Karpas-422 (cell line): ENCODE measurements around the gene PGAP6. TPM values are rescaled to one million over a fixed set of nuclear protein-coding genes. Genes with fewer than 3 reads are reported as not detected.

ENCODE experiments used
- DNase-seq: peaks from one replicate; pipeline ENCODE4 v3.0.0-alpha.2; 2015
- H2AFZ ChIP-seq: fragments of 200-600 bp; sonication (generic); 2 replicates; pipeline ENCODE4 v1.6.1; 2014; ENCODE audit warnings: antibody characterized with exemption, low read length, mixed read lengths
- H3K27ac ChIP-seq: fragments of 200-600 bp; sonication (generic); 2 replicates; pipeline ENCODE4 v1.5.1; 2014; ENCODE audit warnings: mild to moderate bottlenecking, low read length, moderate library complexity
- H3K27me3 ChIP-seq: fragments of 200-600 bp; sonication (generic); 2 replicates; pipeline ENCODE4 v1.6.1; 2014; ENCODE audit warnings: low read length, mixed read lengths
- H3K36me3 ChIP-seq: fragments of 200-600 bp; sonication (generic); 2 replicates; pipeline ENCODE4 v1.6.1; 2014; ENCODE audit warnings: low read length, mixed read lengths; ENCODE audit not compliant: insufficient read depth
- H3K4me1 ChIP-seq: fragments of 200-600 bp; sonication (generic); 2 replicates; pipeline ENCODE4 v1.6.1; 2014; ENCODE audit warnings: mild to moderate bottlenecking, low read length, mixed read lengths
- H3K4me2 ChIP-seq: fragments of 200-600 bp; sonication (generic); 2 replicates; pipeline ENCODE4 v1.6.1; 2014; ENCODE audit warnings: low read length, low read depth, mild to moderate bottlenecking; ENCODE audit not compliant: poor library complexity, severe bottlenecking
- H3K4me3 ChIP-seq: fragments of 200-600 bp; sonication (generic); 2 replicates; pipeline ENCODE4 v1.5.1; 2014; ENCODE audit warnings: mild to moderate bottlenecking, antibody characterized with exemption, low read length, mixed read lengths
- H3K79me2 ChIP-seq: fragments of 200-600 bp; sonication (generic); 2 replicates; pipeline ENCODE4 v1.6.1; 2014; ENCODE audit warnings: mild to moderate bottlenecking, low read length, mixed read lengths
- H3K9ac ChIP-seq: fragments of 200-600 bp; sonication (generic); 2 replicates; pipeline ENCODE4 v1.6.0; 2014; ENCODE audit warnings: low read length
- H3K9me2 ChIP-seq: fragments of 200-600 bp; sonication (generic), shearing (Covaris generic); replicated peaks from 2 replicates; pipeline ENCODE4 v1.6.0; 2014; ENCODE audit warnings: mild to moderate bottlenecking, low read length, moderate library complexity; ENCODE audit not compliant: insufficient read depth
- H3K9me3 ChIP-seq: fragments of 300-700, 200-600 bp; sonication (generic); 2 replicates; pipeline ENCODE4 v1.6.1; 2014; ENCODE audit warnings: low read length, mixed read lengths
- H4K20me1 ChIP-seq: fragments of 200-600 bp; sonication (generic); 2 replicates; pipeline ENCODE4 v1.6.1; 2014; ENCODE audit warnings: mild to moderate bottlenecking, antibody characterized with exemption, low read length, low read depth; ENCODE audit not compliant: insufficient read depth
- total RNA-seq: library from RNA; depleted of rRNA; stranded (reverse); fragments of >200 nt; shearing (Covaris generic); gene quantifications from 2 replicates; pipeline ENCODE4 v1.2.3, GENCODE V29; 2014; ENCODE audit warnings: low replicate concordance; rRNA removed

PGAP6 gene, protein sequence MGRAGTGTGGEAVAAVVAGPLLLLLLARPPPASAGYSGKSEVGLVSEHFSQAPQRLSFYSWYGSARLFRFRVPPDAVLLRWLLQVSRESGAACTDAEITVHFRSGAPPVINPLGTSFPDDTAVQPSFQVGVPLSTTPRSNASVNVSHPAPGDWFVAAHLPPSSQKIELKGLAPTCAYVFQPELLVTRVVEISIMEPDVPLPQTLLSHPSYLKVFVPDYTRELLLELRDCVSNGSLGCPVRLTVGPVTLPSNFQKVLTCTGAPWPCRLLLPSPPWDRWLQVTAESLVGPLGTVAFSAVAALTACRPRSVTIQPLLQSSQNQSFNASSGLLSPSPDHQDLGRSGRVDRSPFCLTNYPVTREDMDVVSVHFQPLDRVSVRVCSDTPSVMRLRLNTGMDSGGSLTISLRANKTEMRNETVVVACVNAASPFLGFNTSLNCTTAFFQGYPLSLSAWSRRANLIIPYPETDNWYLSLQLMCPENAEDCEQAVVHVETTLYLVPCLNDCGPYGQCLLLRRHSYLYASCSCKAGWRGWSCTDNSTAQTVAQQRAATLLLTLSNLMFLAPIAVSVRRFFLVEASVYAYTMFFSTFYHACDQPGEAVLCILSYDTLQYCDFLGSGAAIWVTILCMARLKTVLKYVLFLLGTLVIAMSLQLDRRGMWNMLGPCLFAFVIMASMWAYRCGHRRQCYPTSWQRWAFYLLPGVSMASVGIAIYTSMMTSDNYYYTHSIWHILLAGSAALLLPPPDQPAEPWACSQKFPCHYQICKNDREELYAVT
- 50.0 and 58.1 TPM in 2 replicates for total RNA-seq

- Histone ChIP-seq H3K27me3 (no peaks in the 10 kb centered on the region), H3K4me3 (peak within 1 kb of the TSS; percentile 99), H3K9me2 (no peaks in the 10 kb centered on the region), H3K36me3 (no peaks in the 10 kb centered on the region), H3K9me3 (no peaks in the 10 kb centered on the region), H3K9ac (peak within 1 kb of the TSS; percentile 93), H3K79me2 (peaks cover 13% of the 10 kb centered on the region), H3K4me1 (peaks cover 26% of the 10 kb centered on the region), H4K20me1 (no peaks in the 10 kb centered on the region; the same call in 1 of the 2 replicates), H2AFZ (peak within 1 kb of the TSS; percentile 98), H3K4me2 (peak within 1 kb of the TSS; percentile 99), H3K27ac (no peak within 1 kb of the TSS; the same call in 1 of the 2 replicates)
- DNase-seq = peak; percentile 92
These were observed at the start of gene PGAP6 for GRCh38 chr16:381789-382717. PGAP6 (minus strand) TSS chr16:381978; CDS start chr16:381821, 157 bp downstream.

GRCh38 chr16:430904-431303 lies 49.1 kb upstream of the PGAP6 start:
- Histone ChIP-seq H3K36me3 (no peaks in the 10 kb centered on the region), H3K27ac (no peak overlapping the region), H4K20me1 (peaks cover 16% of the 10 kb centered on the region; the same call in 1 of the 2 replicates), H2AFZ (no peak overlapping the region), H3K27me3 (no peaks in the 10 kb centered on the region), H3K4me3 (no peak overlapping the region), H3K4me2 (no peak overlapping the region), H3K9ac (no peak overlapping the region), H3K9me2 (no peaks in the 10 kb centered on the region), H3K4me1 (peaks cover 14% of the 10 kb centered on the region), H3K9me3 (no peaks in the 10 kb centered on the region), H3K79me2 (peaks cover 10% of the 10 kb centered on the region)
- no peak for DNase-seq

- H3K36me3 ChIP-seq = no peaks in the 10 kb centered on the region
- no peaks in the 10 kb centered on the region for H3K27me3 ChIP-seq
- peaks cover 30% of the 10 kb centered on the region for H3K4me1 ChIP-seq
- no peaks in the 10 kb centered on the region for H3K9me2 ChIP-seq
- peaks cover 16% of the 10 kb centered on the region; the same call in 1 of the 2 replicates for H4K20me1 ChIP-seq
- peak overlapping the region; percentile 81 for H3K4me3 ChIP-seq
- DNase-seq = no peak
- peak overlapping the region; percentile 70 for H3K4me2 ChIP-seq
- H3K9me3 ChIP-seq = no peaks in the 10 kb centered on the region
- H3K9ac ChIP-seq = peak overlapping the region; percentile 71
- H3K79me2 ChIP-seq = peaks cover 10% of the 10 kb centered on the region
- H2AFZ ChIP-seq = no peak overlapping the region
- no peak overlapping the region for H3K27ac ChIP-seq
These were observed 45.5 kb upstream of the PGAP6 start for GRCh38 chr16:427250-427649.

DNA sequence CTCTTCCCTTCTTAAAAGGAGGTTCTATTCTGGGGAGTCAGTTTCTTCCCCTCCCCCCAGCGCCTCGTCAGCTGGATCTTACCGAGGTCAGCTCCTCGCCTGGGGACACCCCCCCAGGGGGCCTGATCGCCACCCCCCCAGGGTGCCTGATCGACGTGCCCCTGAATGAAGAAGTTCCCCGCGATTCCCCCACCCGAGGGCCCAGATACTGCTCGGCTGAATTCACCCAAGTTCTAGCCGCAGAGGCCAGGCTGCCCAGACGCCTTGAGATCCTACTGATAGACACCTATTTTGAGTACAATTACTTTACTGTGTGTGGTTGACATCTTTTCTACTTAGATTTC lies 45.1 kb upstream of the PGAP6 start:
- peak overlapping the region; percentile 81 for H3K4me3 ChIP-seq
- no peaks in the 10 kb centered on the region for H3K9me3 ChIP-seq
- H3K4me1 ChIP-seq = peaks cover 30% of the 10 kb centered on the region
- H4K20me1 ChIP-seq = peaks cover 16% of the 10 kb centered on the region; the same call in 1 of the 2 replicates
- peak overlapping the region; percentile 71 for H3K9ac ChIP-seq
- no peak overlapping the region for H2AFZ ChIP-seq
- peaks cover 10% of the 10 kb centered on the region for H3K79me2 ChIP-seq
- no peaks in the 10 kb centered on the region for H3K36me3 ChIP-seq
- no peaks in the 10 kb centered on the region for H3K9me2 ChIP-seq
- no peak for DNase-seq
- H3K27ac ChIP-seq = no peak overlapping the region
- peak overlapping the region; percentile 70 for H3K4me2 ChIP-seq
- H3K27me3 ChIP-seq = no peaks in the 10 kb centered on the region

GRCh38 chr16:426115-426905 lies 44.5 kb upstream of the PGAP6 start:
- peak; percentile 50 for DNase-seq
- Histone ChIP-seq H3K36me3 (no peaks in the 10 kb centered on the region), H3K4me1 (peaks cover 30% of the 10 kb centered on the region), H3K27me3 (no peaks in the 10 kb centered on the region), H3K9ac (peak overlapping the region; percentile 71), H3K9me3 (no peaks in the 10 kb centered on the region), H3K79me2 (peaks cover 10% of the 10 kb centered on the region), H3K27ac (no peak overlapping the region), H3K4me2 (peak overlapping the region; percentile 70), H2AFZ (no peak overlapping the region), H3K9me2 (no peaks in the 10 kb centered on the region), H4K20me1 (peaks cover 16% of the 10 kb centered on the region; the same call in 1 of the 2 replicates), H3K4me3 (peak overlapping the region; percentile 81)

DNA sequence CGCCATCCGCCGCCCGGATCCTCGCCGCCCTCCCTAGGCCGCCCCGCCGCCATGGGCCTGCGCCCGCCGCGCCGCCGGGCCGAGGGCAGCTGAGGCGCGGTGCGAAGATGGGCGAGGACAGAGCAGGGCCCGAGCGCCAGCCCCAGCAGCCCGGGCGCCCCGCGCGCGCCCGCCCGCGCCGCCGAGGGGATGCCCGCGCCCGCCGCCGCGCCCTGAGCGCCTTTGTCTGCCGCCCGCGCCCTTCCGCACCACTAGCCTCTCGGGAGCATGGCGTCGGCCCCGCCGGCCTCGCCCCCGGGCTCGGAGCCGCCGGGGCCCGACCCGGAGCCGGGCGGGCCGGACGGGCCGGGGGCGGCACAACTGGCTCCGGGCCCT lies 43.9 kb upstream of the PGAP6 start:
- Histone ChIP-seq H3K9me3 (no peaks in the 10 kb centered on the region), H4K20me1 (peaks cover 16% of the 10 kb centered on the region; the same call in 1 of the 2 replicates), H3K27me3 (no peaks in the 10 kb centered on the region), H3K27ac (no peak overlapping the region), H3K9ac (peak overlapping the region; percentile 71), H3K4me2 (peak overlapping the region; percentile 88), H3K4me3 (peak overlapping the region; percentile 76), H3K9me2 (no peaks in the 10 kb centered on the region), H3K79me2 (peaks cover 10% of the 10 kb centered on the region), H3K4me1 (peaks cover 30% of the 10 kb centered on the region), H3K36me3 (no peaks in the 10 kb centered on the region), H2AFZ (peak overlapping the region; percentile 99; the same call in 1 of the 2 replicates)
- DNase-seq = no peak

DNA sequence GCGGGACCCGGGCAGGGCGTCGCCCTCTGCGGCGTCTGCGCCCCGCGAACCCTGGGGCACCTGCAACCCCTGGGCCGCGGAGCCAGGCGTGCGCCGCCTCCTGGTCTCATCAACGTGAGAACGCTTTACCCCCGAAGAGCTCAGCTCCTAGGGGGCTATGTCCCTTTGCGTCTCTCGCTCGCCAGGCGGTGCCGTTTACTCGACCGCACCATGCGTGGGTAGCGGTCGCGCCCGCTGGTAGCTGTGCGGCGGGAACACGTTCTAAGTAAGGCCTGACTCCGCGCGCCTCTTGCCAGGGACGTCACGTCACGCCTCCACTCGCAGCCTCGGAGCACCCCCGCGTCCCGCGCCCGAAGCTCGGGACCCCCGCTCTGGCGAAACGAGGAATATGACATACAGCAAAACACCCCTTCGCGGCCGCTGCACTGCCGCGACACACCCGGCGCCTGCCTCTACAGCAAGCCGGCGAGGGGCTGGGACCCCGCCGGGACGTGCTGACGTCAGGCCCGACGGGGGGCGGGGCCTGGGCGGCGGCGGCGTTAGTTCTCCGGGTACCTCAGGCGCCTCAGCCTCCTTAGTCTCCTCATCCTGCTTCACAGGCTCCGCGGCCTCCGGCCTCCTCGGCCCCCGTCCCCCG lies 43.4 kb upstream of the PGAP6 start, which contains the start of gene RAB11FIP3:
Gene RAB11FIP3 (plus strand): TSS at position 568 of the 637 bp plus-strand sequence. CDS start 358 bp downstream, outside the sequence.
- Histone ChIP-seq H3K27ac (no peak within 1 kb of the TSS), H3K79me2 (peaks cover 10% of the 10 kb centered on the region), H3K9me2 (no peaks in the 10 kb centered on the region), H3K9ac (peak within 1 kb of the TSS; percentile 71), H2AFZ (peak within 1 kb of the TSS; percentile 99), H3K36me3 (no peaks in the 10 kb centered on the region), H3K4me2 (peak within 1 kb of the TSS; percentile 88), H4K20me1 (peaks cover 16% of the 10 kb centered on the region; the same call in 1 of the 2 replicates), H3K4me1 (peaks cover 30% of the 10 kb centered on the region), H3K9me3 (no peaks in the 10 kb centered on the region), H3K4me3 (peak within 1 kb of the TSS; percentile 81), H3K27me3 (no peaks in the 10 kb centered on the region)
- peak; percentile 94 for DNase-seq
